Fibroblast of villous mesenchyme (primary cell): Measurements from ENCODE around the gene TMEM52B. TPM values are rescaled to one million over a fixed set of nuclear protein-coding genes. Genes with fewer than 3 reads are reported as not detected.
A peak's percentile ranks its signal among the peaks of the same experiment; 100 is the strongest.

Source experiments
- DNase-seq: peaks from one replicate; pipeline ENCODE4 v3.0.0-alpha.2; 2010; ENCODE audit warnings: low read depth
- H3K4me3 ChIP-seq: 2 replicates; pipeline ENCODE4 v1.5.1; 2011; ENCODE audit warnings: low read depth, mild to moderate bottlenecking, low read length
- CTCF ChIP-seq: IDR thresholded peaks from 2 replicates; pipeline ENCODE4 v1.5.1; 2012; ENCODE audit warnings: low read depth, mild to moderate bottlenecking, low read length; ENCODE audit not compliant: insufficient read depth
- total RNA-seq: library from RNA; depleted of rRNA; stranded (reverse); fragments of >200 nt; gene quantifications from 2 replicates; pipeline ENCODE4 v1.2.3, GENCODE V29; 2012

Gene TMEM52B
- total RNA-seq, 1 donor = 17.7 TPM

GRCh38 chr12:10140001-10140400 is 38.8 kb upstream of the TMEM52B start:
- H3K4me3 ChIP-seq = no peak overlapping the region
- TF ChIP-seq CTCF = peak; percentile 45
- DNase-seq = peak; percentile 66

- no peak for TF ChIP-seq CTCF
- DNase-seq = peak; percentile 39
- H3K4me3 ChIP-seq = no peak overlapping the region
Measured at GRCh38 chr12:10142976-10143589, 35.7 kb upstream of the TMEM52B start.

- H3K4me3 ChIP-seq = no peak overlapping the region
- no peak for DNase-seq
Measured at GRCh38 chr12:10147714-10148403, 31.0 kb upstream of the TMEM52B start.

GRCh38 chr12:10151621-10152020 is 27.2 kb upstream of the TMEM52B start:
- H3K4me3 ChIP-seq = no peak overlapping the region
- TF ChIP-seq CTCF = no peak
- peak; percentile 36 for DNase-seq

More at GRCh38 chr12:10147714-10148403, 31.0 kb upstream of the TMEM52B start:
- TF ChIP-seq CTCF = no peak

- peak overlapping the region; percentile 49 for H3K4me3 ChIP-seq
- DNase-seq = peak; percentile 80
- peak; percentile 73 for TF ChIP-seq CTCF
Measured at GRCh38 chr12:10153271-10154144, 25.3 kb upstream of the TMEM52B start.

GRCh38 chr12:10154145-10154496 is 24.7 kb upstream of the TMEM52B start:
- no peak for TF ChIP-seq CTCF
- no peak for DNase-seq

More at GRCh38 chr12:10154145-10154496, 24.7 kb upstream of the TMEM52B start:
- H3K4me3 ChIP-seq = no peak overlapping the region
